Astrocyte (in vitro differentiated cells and primary cell): ENCODE measurements around the gene ATIC. TPM values are rescaled to one million over a fixed set of nuclear protein-coding genes. Genes with fewer than 3 reads are reported as not detected.
A peak's percentile ranks its signal among the peaks of the same experiment; 100 is the strongest.

ENCODE experiments used
- DNase-seq: peaks from one replicate; pipeline ENCODE4 v3.0.0-alpha.2; 2010; ENCODE audit warnings: low read depth
- FAIRE-seq: peaks from 2 replicates; lab custom pipeline; 2011; peaks lifted over from hg19 to GRCh38; lab: Jason Lieb, UNC
- H2AFZ ChIP-seq: 2 replicates; pipeline ENCODE4 v1.6.0; 2012; ENCODE audit warnings: low read depth, low read length, inconsistent platforms
- H3K27ac ChIP-seq: 2 replicates; pipeline ENCODE4 v1.5.1; 2011; ENCODE audit warnings: low read depth, low read length, inconsistent platforms
- H3K27me3 ChIP-seq: 2 replicates; pipeline ENCODE4 v1.6.0; 2011; ENCODE audit warnings: low read length, inconsistent platforms; ENCODE audit not compliant: insufficient read depth
- H3K36me3 ChIP-seq: 2 replicates; pipeline ENCODE4 v1.5.1; 2011; ENCODE audit warnings: low read length, inconsistent platforms; ENCODE audit not compliant: insufficient read depth
- H3K4me1 ChIP-seq: 2 replicates; pipeline ENCODE4 v1.5.1; 2011; ENCODE audit warnings: low read length, inconsistent platforms; ENCODE audit not compliant: insufficient read depth
- H3K4me2 ChIP-seq: 2 replicates; pipeline ENCODE4 v1.6.0; 2012; ENCODE audit warnings: low read length, inconsistent platforms
- H3K4me3 ChIP-seq: 2 replicates; pipeline ENCODE4 v1.5.1; 2011; ENCODE audit warnings: low read depth, mild to moderate bottlenecking, low read length, inconsistent platforms; ENCODE audit not compliant: insufficient read depth
- H3K79me2 ChIP-seq: 2 replicates; pipeline ENCODE4 v1.6.0; 2012; ENCODE audit warnings: mild to moderate bottlenecking, low read length, inconsistent platforms; ENCODE audit not compliant: insufficient read depth
- H3K9ac ChIP-seq: 2 replicates; pipeline ENCODE4 v1.6.0; 2012; ENCODE audit warnings: mild to moderate bottlenecking, low read length, inconsistent platforms
- H3K9me3 ChIP-seq: 2 replicates; pipeline ENCODE4 v1.5.1; 2012; ENCODE audit warnings: low read depth, mild to moderate bottlenecking, low read length, inconsistent platforms; ENCODE audit not compliant: insufficient read depth
- H4K20me1 ChIP-seq: 2 replicates; pipeline ENCODE4 v1.6.0; 2012; ENCODE audit warnings: low read length, inconsistent platforms; ENCODE audit not compliant: insufficient read depth
- H3K27ac Mint-ChIP-seq: one replicate; pipeline ENCODE4 v1.8.0; 2021; ENCODE audit warnings: mild to moderate bottlenecking, mixed read lengths; ENCODE audit not compliant: unreplicated experiment
- H3K27me3 Mint-ChIP-seq: one replicate; pipeline ENCODE4 v1.8.0; 2021; ENCODE audit warnings: low read depth, mixed read lengths; ENCODE audit not compliant: unreplicated experiment
- H3K36me3 Mint-ChIP-seq: one replicate; pipeline ENCODE4 v1.8.0; 2021; ENCODE audit warnings: low read depth, mixed read lengths; ENCODE audit not compliant: unreplicated experiment
- H3K4me1 Mint-ChIP-seq: one replicate; pipeline ENCODE4 v1.8.0; 2021; ENCODE audit warnings: low read depth, mixed read lengths; ENCODE audit not compliant: unreplicated experiment
- H3K4me3 Mint-ChIP-seq: one replicate; pipeline ENCODE4 v1.8.0; 2021; ENCODE audit warnings: mild to moderate bottlenecking, moderate library complexity, mixed read lengths; ENCODE audit not compliant: unreplicated experiment
- H3K9me3 Mint-ChIP-seq: one replicate; pipeline ENCODE4 v1.8.0; 2021; ENCODE audit warnings: mild to moderate bottlenecking, mixed read lengths; ENCODE audit not compliant: unreplicated experiment
- CTCF ChIP-seq: IDR thresholded peaks from 2 replicates; pipeline ENCODE4 v1.5.1; 2011; ENCODE audit warnings: low read depth, mild to moderate bottlenecking, inconsistent platforms, low read length, moderate library complexity; ENCODE audit not compliant: insufficient read depth
- EZH2 ChIP-seq: IDR thresholded peaks from 2 replicates; pipeline ENCODE4 v1.6.1; 2012; ENCODE audit warnings: mild to moderate bottlenecking, low read length, inconsistent platforms; ENCODE audit not compliant: insufficient read depth
- total RNA-seq: library from RNA; stranded (reverse); gene quantifications from 2 replicates; pipeline ENCODE4 v1.2.1, GENCODE V29; 2021

ATIC gene
- total RNA-seq, 1 donor from 2014 or later: 61.1 TPM

GRCh38 chr2:215396595-215397313 is 84.9 kb downstream of the ATIC start:
- peak overlapping the region; percentile 41 for H3K4me2 ChIP-seq
- no peak overlapping the region for H2AFZ ChIP-seq
- FAIRE-seq (no peak), DNase-seq (peak; percentile 65)
- H3K4me1 ChIP-seq: peaks cover 30% of the 10 kb centered on the region
- peaks cover 96% of the 10 kb centered on the region for H4K20me1 ChIP-seq
- H3K9me3 Mint-ChIP-seq: no peaks in the 10 kb centered on the region
- H3K27ac Mint-ChIP-seq: peak overlapping the region; percentile 41
- H3K4me1 Mint-ChIP-seq: peaks cover 44% of the 10 kb centered on the region
- H3K9me3 ChIP-seq: no peaks in the 10 kb centered on the region
- H3K4me3 ChIP-seq: no peak overlapping the region
- peak overlapping the region; percentile 38 for H3K27ac ChIP-seq
- H3K36me3 Mint-ChIP-seq: peaks cover 21% of the 10 kb centered on the region
- H3K4me3 Mint-ChIP-seq: peak overlapping the region; percentile 43
- peak overlapping the region; percentile 42 for H3K9ac ChIP-seq
- TF ChIP-seq CTCF: no peak
- no peak for TF ChIP-seq EZH2
- H3K27me3 Mint-ChIP-seq: no peaks in the 10 kb centered on the region
- H3K79me2 ChIP-seq: peaks cover 44% of the 10 kb centered on the region
- peaks cover 92% of the 10 kb centered on the region for H3K36me3 ChIP-seq
- no peaks in the 10 kb centered on the region for H3K27me3 ChIP-seq

- Histone ChIP-seq H3K9ac (peak overlapping the region; percentile 50), H2AFZ (no peak overlapping the region), H3K9me3 (no peaks in the 10 kb centered on the region), H3K27me3 (no peaks in the 10 kb centered on the region), H3K79me2 (peaks cover 41% of the 10 kb centered on the region), H3K4me3 (no peak overlapping the region), H3K36me3 (peaks cover 92% of the 10 kb centered on the region), H3K27ac (peak overlapping the region; percentile 53), H4K20me1 (peaks cover 96% of the 10 kb centered on the region), H3K4me2 (peak overlapping the region; percentile 41), H3K4me1 (peaks cover 31% of the 10 kb centered on the region)
- TF ChIP-seq EZH2 (no peak), CTCF (no peak)
- peaks cover 37% of the 10 kb centered on the region for H3K4me1 Mint-ChIP-seq
- FAIRE-seq: peak; percentile 29
- peaks cover 15% of the 10 kb centered on the region for H3K36me3 Mint-ChIP-seq
- no peak for DNase-seq
- peak overlapping the region; percentile 91 for H3K27ac Mint-ChIP-seq
- peak overlapping the region; percentile 61 for H3K4me3 Mint-ChIP-seq
- H3K27me3 Mint-ChIP-seq: no peaks in the 10 kb centered on the region
- H3K9me3 Mint-ChIP-seq: no peaks in the 10 kb centered on the region
Observed at GRCh38 chr2:215397632-215398341, 85.9 kb downstream of the ATIC start.
